Kidney epithelial cell (primary cell): Measurements from ENCODE around the gene GLCE. TPM values are rescaled to one million over a fixed set of nuclear protein-coding genes. Genes with fewer than 3 reads are reported as not detected.

Source experiments
- DNase-seq: peaks from one replicate; pipeline ENCODE4 v3.0.0-alpha.2; 2010; ENCODE audit warnings: low read depth
- H3K27me3 ChIP-seq: 2 replicates; pipeline ENCODE4 v1.6.0; 2011; ENCODE audit warnings: low read length; ENCODE audit not compliant: control insufficient read depth, insufficient read depth
- H3K36me3 ChIP-seq: 2 replicates; pipeline ENCODE4 v1.5.1; 2011; ENCODE audit warnings: low read length; ENCODE audit not compliant: control insufficient read depth, insufficient read depth
- H3K4me3 ChIP-seq: 2 replicates; pipeline ENCODE4 v1.5.1; 2011; ENCODE audit warnings: low read depth, mild to moderate bottlenecking, control low read depth, low read length
- CTCF ChIP-seq: IDR thresholded peaks from 2 replicates; pipeline ENCODE4 v1.5.1; 2011; ENCODE audit warnings: mild to moderate bottlenecking, moderate library complexity, low read length, control low read depth, inconsistent platforms; ENCODE audit not compliant: insufficient read depth, poor library complexity, severe bottlenecking
- total RNA-seq: library from RNA; depleted of rRNA; stranded (reverse); fragments of >200 nt; gene quantifications from 2 replicates; pipeline ENCODE4 v1.2.3, GENCODE V29; 2015

The GLCE gene
- total RNA-seq, 1 donor from 2014 or later: 11.0 TPM

GRCh38 chr15:69140306-69140705 is 20.1 kb upstream of the GLCE start:
- Histone ChIP-seq H3K36me3 (no peaks in the 10 kb centered on the region), H3K4me3 (no peak overlapping the region), H3K27me3 (peaks cover 4% of the 10 kb centered on the region)
- no peak for TF ChIP-seq CTCF
- DNase-seq: no peak

DNA sequence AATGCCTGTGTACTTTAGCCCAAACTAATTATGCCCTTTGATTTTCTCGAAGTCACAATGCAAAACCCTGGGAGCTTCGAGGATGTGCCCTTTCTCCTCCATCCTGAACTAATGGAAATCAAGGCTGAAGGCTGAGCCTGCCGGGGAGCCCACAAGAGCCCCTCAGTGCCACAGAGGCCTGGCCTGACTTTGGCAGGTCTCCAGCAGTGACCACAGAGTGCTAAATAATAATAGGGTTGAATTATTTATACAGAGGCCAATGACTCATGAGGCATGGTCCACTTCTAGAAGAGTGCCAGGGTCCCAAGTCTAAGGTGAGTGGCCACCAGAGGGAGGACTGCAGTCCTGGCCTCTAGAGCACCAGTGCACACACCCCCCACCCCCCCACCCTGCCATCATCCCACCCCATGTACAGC is 19.1 kb upstream of the GLCE start:
- Histone ChIP-seq H3K4me3 (no peak overlapping the region), H3K36me3 (no peaks in the 10 kb centered on the region), H3K27me3 (peaks cover 4% of the 10 kb centered on the region)
- DNase-seq: no peak
- TF ChIP-seq CTCF: no peak

- H3K27me3 ChIP-seq: peaks cover 4% of the 10 kb centered on the region
- H3K36me3 ChIP-seq: no peaks in the 10 kb centered on the region
- DNase-seq: no peak
- H3K4me3 ChIP-seq: no peak overlapping the region
- TF ChIP-seq CTCF: no peak
Observed at GRCh38 chr15:69141833-69142232, 18.6 kb upstream of the GLCE start.

DNA sequence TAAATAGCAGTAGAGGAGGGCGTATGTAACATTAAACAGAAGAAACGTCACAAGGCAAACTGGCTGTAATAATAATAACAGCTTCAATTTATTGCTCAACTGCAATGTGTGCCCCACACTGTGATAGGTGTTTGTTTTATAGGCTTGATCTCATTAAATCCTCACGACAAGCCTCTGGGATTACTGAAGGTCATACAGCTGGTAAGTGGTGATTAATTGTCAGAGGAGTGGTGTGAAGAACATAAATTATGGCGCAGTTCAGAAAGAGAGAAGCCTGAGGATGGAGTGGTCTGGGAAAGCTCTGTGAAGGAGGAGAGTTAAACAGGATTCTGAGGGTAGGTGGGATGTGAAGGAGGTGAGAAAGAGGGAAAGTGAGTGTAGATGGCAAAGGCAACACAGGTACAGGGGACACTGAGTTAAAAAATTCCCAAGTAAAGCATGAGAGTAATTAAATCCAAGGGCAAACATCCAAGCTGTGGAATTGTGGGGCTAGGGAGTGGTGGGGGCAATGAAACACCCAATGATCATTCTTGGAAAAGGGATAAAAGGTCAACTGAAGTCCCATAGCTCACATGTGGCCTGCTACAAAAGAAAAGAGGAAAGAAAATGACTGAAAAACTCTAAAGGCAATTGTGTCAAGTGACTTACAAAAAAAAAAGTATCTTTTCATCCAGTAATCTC is 16.5 kb upstream of the GLCE start:
- Histone ChIP-seq H3K4me3 (no peak overlapping the region), H3K36me3 (no peaks in the 10 kb centered on the region), H3K27me3 (peaks cover 7% of the 10 kb centered on the region)
- TF ChIP-seq CTCF: no peak
- no peak for DNase-seq

DNA sequence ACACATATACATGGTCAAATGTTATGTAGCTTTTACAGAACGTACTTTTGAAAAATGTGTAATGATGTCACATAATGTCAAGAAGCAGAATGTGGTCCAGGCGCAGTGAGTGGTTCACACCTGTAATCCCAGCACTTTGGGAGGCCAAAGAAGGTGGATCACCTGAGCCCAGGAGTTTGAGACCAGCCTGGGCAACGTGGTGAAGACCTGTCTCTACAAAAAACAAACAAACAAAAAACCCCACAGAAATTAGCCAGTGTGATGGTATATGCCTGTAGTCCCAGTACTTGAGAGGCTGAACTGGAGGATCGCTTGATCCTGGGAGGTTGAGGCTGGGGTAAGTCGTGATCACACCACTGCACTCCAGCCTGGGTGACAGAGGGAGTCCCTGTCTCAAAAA is 15.9 kb upstream of the GLCE start:
- no peak for DNase-seq
- TF ChIP-seq CTCF: no peak
- Histone ChIP-seq H3K36me3 (no peaks in the 10 kb centered on the region), H3K4me3 (no peak overlapping the region), H3K27me3 (peaks cover 5% of the 10 kb centered on the region)

DNA sequence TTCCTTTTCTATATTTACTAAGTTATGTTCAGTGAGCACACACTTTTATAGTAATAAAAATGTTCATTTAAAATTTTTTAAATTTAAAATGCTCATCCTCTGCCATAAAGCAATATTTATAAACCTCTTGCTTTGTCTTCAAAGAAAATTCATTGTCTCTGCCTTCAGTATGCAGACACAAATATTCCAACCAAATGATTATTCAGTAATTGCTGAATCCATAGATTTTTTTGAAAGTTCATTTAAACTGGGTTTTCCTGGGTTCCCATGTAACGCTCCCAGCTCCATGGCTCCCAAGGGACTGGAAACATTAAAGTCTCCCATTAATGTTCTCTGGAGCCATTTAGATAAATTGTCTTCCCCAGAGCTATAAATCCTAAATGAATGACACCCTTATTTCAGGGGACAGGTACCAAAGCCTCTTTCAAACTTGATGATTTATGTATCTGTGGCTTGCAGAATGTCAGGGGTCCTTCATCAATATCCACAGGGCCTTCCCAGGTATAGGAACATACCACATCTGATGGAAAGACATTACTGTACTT is 15.2 kb upstream of the GLCE start:
- Histone ChIP-seq H3K27me3 (peaks cover 8% of the 10 kb centered on the region), H3K36me3 (no peaks in the 10 kb centered on the region), H3K4me3 (no peak overlapping the region)
- TF ChIP-seq CTCF: no peak
- DNase-seq: no peak
